ENCODE measurements around the gene HOXA7. TPM values are rescaled to one million over a fixed set of nuclear protein-coding genes. Genes with fewer than 3 reads are reported as not detected.

The HOXA7 gene
- total and polyA plus RNA-seq, 7 experiments from 2014 or later, result not detected

- no peaks in the 10 kb centered on the region for H3K4me1 ChIP-seq (ENCODE audit: control insufficient read depth in 2 of 2, insufficient read depth in 2 of 2, low read length in 2 of 2)
- no peak for DNase-seq
- no peaks in the 10 kb centered on the region for H3K9me3 ChIP-seq (ENCODE audit: control insufficient read depth in 2 of 3, low read length in 3 of 3)
- ChIA-PET POLR2A (no interaction called here), CTCF (no interaction called here)
- intact Hi-C loops (cut with micrococcal nuclease), result no loop called here
- no peak for ATAC-seq
- H3K27ac Mint-ChIP-seq, result no peak overlapping the region
- H3K27me3 Mint-ChIP-seq, result peaks cover 30 to 55% (median 37%) of the 10 kb centered on the region in 5 donors
- H3K4me3 ChIP-seq (ENCODE audit: low read length), result no peak overlapping the region
- H3K9me3 Mint-ChIP-seq, result no peaks in the 10 kb centered on the region
- H3K27ac ChIP-seq (ENCODE audit: low read depth, low read length), result no peak overlapping the region
- no peak overlapping the region for H3K4me3 Mint-ChIP-seq
- peaks cover 0 to 2% (median 0%) of the 10 kb centered on the region in 7 donors for H3K4me1 Mint-ChIP-seq
- no peaks in the 10 kb centered on the region for H3K36me3 ChIP-seq (ENCODE audit: control insufficient read depth in 2 of 3, insufficient read depth in 3 of 3, low read length in 3 of 3)
- H3K36me3 Mint-ChIP-seq, result peaks cover 0 to 2% (median 0%) of the 10 kb centered on the region in 5 donors
- H3K27me3 ChIP-seq (ENCODE audit: control insufficient read depth in 2 of 2, insufficient read depth in 2 of 2, low read length in 2 of 2), result no peaks in the 10 kb centered on the region
Measured at GRCh38 chr7:27124902-27125689, 31.4 kb downstream of the HOXA7 start.

GRCh38 chr7:27124096-27124901 lies 32.2 kb downstream of the HOXA7 start:
- H3K9me3 ChIP-seq (ENCODE audit: control insufficient read depth in 2 of 3, low read length in 3 of 3), result no peaks in the 10 kb centered on the region
- no peak overlapping the region for H3K27ac ChIP-seq (ENCODE audit: low read depth, low read length)
- ATAC-seq (no peak), DNase-seq (no peak)
- H3K27ac Mint-ChIP-seq, result no peak overlapping the region
- intact Hi-C loops (cut with micrococcal nuclease), result no loop called here
- peaks cover 30 to 53% (median 35%) of the 10 kb centered on the region in 5 donors for H3K27me3 Mint-ChIP-seq
- ChIA-PET POLR2A (no interaction called here), CTCF (no interaction called here)
- H3K9me3 Mint-ChIP-seq, result no peaks in the 10 kb centered on the region
- no peak overlapping the region for H3K4me3 ChIP-seq (ENCODE audit: low read length)
- H3K36me3 ChIP-seq (ENCODE audit: control insufficient read depth in 2 of 3, insufficient read depth in 3 of 3, low read length in 3 of 3), result no peaks in the 10 kb centered on the region
- H3K36me3 Mint-ChIP-seq, result no peaks in the 10 kb centered on the region
- no peaks in the 10 kb centered on the region for H3K4me1 ChIP-seq (ENCODE audit: control insufficient read depth in 2 of 2, insufficient read depth in 2 of 2, low read length in 2 of 2)
- peaks cover 0 to 2% (median 0%) of the 10 kb centered on the region in 7 donors for H3K4me1 Mint-ChIP-seq
- H3K27me3 ChIP-seq (ENCODE audit: control insufficient read depth in 2 of 2, insufficient read depth in 2 of 2, low read length in 2 of 2), result no peaks in the 10 kb centered on the region
- H3K4me3 Mint-ChIP-seq, result no peak overlapping the region

GRCh38 chr7:27123477-27124053 lies 32.9 kb downstream of the HOXA7 start:
- H3K4me1 Mint-ChIP-seq, result peaks cover 0 to 1% (median 0%) of the 10 kb centered on the region in 7 donors
- ChIA-PET POLR2A (no interaction called here), CTCF (no interaction called here)
- no peaks in the 10 kb centered on the region for H3K36me3 Mint-ChIP-seq
- no peaks in the 10 kb centered on the region for H3K9me3 ChIP-seq (ENCODE audit: control insufficient read depth in 2 of 3, low read length in 3 of 3)
- no peak for ATAC-seq
- peaks cover 28 to 45% (median 29%) of the 10 kb centered on the region in 5 donors for H3K27me3 Mint-ChIP-seq
- H3K27ac ChIP-seq (ENCODE audit: low read depth, low read length), result no peak overlapping the region
- H3K36me3 ChIP-seq (ENCODE audit: control insufficient read depth in 2 of 3, insufficient read depth in 3 of 3, low read length in 3 of 3), result no peaks in the 10 kb centered on the region
- intact Hi-C loops (cut with micrococcal nuclease), result no loop called here
- no peak for DNase-seq
- no peaks in the 10 kb centered on the region for H3K9me3 Mint-ChIP-seq
- no peak overlapping the region for H3K4me3 Mint-ChIP-seq
- H3K4me3 ChIP-seq (ENCODE audit: low read length), result no peak overlapping the region
- H3K27ac Mint-ChIP-seq, result no peak overlapping the region
- no peaks in the 10 kb centered on the region for H3K4me1 ChIP-seq (ENCODE audit: control insufficient read depth in 2 of 2, insufficient read depth in 2 of 2, low read length in 2 of 2)
- no peaks in the 10 kb centered on the region for H3K27me3 ChIP-seq (ENCODE audit: control insufficient read depth in 2 of 2, insufficient read depth in 2 of 2, low read length in 2 of 2)

- H3K27ac Mint-ChIP-seq, result no peak overlapping the region
- Histone ChIP-seq H3K27ac (ENCODE audit: low read depth, low read length) (no peak overlapping the region), H3K9me3 (ENCODE audit: control insufficient read depth in 2 of 3, low read length in 3 of 3) (no peaks in the 10 kb centered on the region), H3K36me3 (ENCODE audit: control insufficient read depth in 2 of 3, insufficient read depth in 3 of 3, low read length in 3 of 3) (no peaks in the 10 kb centered on the region), H3K4me3 (ENCODE audit: low read length) (no peak overlapping the region), H3K27me3 (ENCODE audit: control insufficient read depth in 2 of 2, insufficient read depth in 2 of 2, low read length in 2 of 2) (no peaks in the 10 kb centered on the region), H3K4me1 (ENCODE audit: control insufficient read depth in 2 of 2, insufficient read depth in 2 of 2, low read length in 2 of 2) (no peaks in the 10 kb centered on the region)
- ChIA-PET POLR2A (no interaction called here), CTCF (no interaction called here)
- H3K4me3 Mint-ChIP-seq, result no peak overlapping the region
- no peaks in the 10 kb centered on the region for H3K4me1 Mint-ChIP-seq
- no peak for ATAC-seq
- peaks cover 25 to 43% (median 29%) of the 10 kb centered on the region in 5 donors for H3K27me3 Mint-ChIP-seq
- no peak for DNase-seq
- intact Hi-C loops (cut with micrococcal nuclease), result no loop called here
- H3K9me3 Mint-ChIP-seq, result no peaks in the 10 kb centered on the region
- H3K36me3 Mint-ChIP-seq, result no peaks in the 10 kb centered on the region
Measured at GRCh38 chr7:27123007-27123476, 33.4 kb downstream of the HOXA7 start.

- no peak overlapping the region for H3K4me3 ChIP-seq (ENCODE audit: low read length)
- no peaks in the 10 kb centered on the region for H3K4me1 Mint-ChIP-seq
- ATAC-seq (no peak), DNase-seq (no peak)
- H3K36me3 Mint-ChIP-seq, result no peaks in the 10 kb centered on the region
- no peak overlapping the region for H3K27ac ChIP-seq (ENCODE audit: low read depth, low read length)
- H3K9me3 Mint-ChIP-seq, result no peaks in the 10 kb centered on the region
- H3K4me3 Mint-ChIP-seq, result no peak overlapping the region
- no peaks in the 10 kb centered on the region for H3K36me3 ChIP-seq (ENCODE audit: control insufficient read depth in 2 of 3, insufficient read depth in 3 of 3, low read length in 3 of 3)
- ChIA-PET POLR2A (no interaction called here), CTCF (no interaction called here)
- H3K27me3 Mint-ChIP-seq, result peaks cover 19 to 41% (median 32%) of the 10 kb centered on the region in 5 donors
- no peaks in the 10 kb centered on the region for H3K4me1 ChIP-seq (ENCODE audit: control insufficient read depth in 2 of 2, insufficient read depth in 2 of 2, low read length in 2 of 2)
- H3K9me3 ChIP-seq (ENCODE audit: control insufficient read depth in 2 of 3, low read length in 3 of 3), result no peaks in the 10 kb centered on the region
- intact Hi-C loops (cut with micrococcal nuclease), result no loop called here
- H3K27ac Mint-ChIP-seq, result no peak overlapping the region
- no peaks in the 10 kb centered on the region for H3K27me3 ChIP-seq (ENCODE audit: control insufficient read depth in 2 of 2, insufficient read depth in 2 of 2, low read length in 2 of 2)
Measured at GRCh38 chr7:27122077-27122910, 34.2 kb downstream of the HOXA7 start.

GRCh38 chr7:27121684-27122076 lies 34.8 kb downstream of the HOXA7 start:
- H3K27ac ChIP-seq (ENCODE audit: low read depth, low read length), result no peak overlapping the region
- ATAC-seq (no peak), DNase-seq (no peak)
- H3K27me3 Mint-ChIP-seq, result peaks cover 14 to 39% (median 26%) of the 10 kb centered on the region in 5 donors
- no peaks in the 10 kb centered on the region for H3K4me1 Mint-ChIP-seq
- no peak overlapping the region for H3K4me3 Mint-ChIP-seq
- no peaks in the 10 kb centered on the region for H3K36me3 Mint-ChIP-seq
- intact Hi-C loops (cut with micrococcal nuclease), result no loop called here
- H3K4me3 ChIP-seq (ENCODE audit: low read length), result no peak overlapping the region
- H3K9me3 Mint-ChIP-seq, result no peaks in the 10 kb centered on the region
- no peaks in the 10 kb centered on the region for H3K9me3 ChIP-seq (ENCODE audit: control insufficient read depth in 2 of 3, low read length in 3 of 3)
- CTCF ChIA-PET, result no interaction called here
- no peak overlapping the region for H3K27ac Mint-ChIP-seq
- H3K36me3 ChIP-seq (ENCODE audit: control insufficient read depth in 2 of 3, insufficient read depth in 3 of 3, low read length in 3 of 3), result no peaks in the 10 kb centered on the region
- H3K27me3 ChIP-seq (ENCODE audit: control insufficient read depth in 2 of 2, insufficient read depth in 2 of 2, low read length in 2 of 2), result no peaks in the 10 kb centered on the region
- H3K4me1 ChIP-seq (ENCODE audit: control insufficient read depth in 2 of 2, insufficient read depth in 2 of 2, low read length in 2 of 2), result no peaks in the 10 kb centered on the region
- POLR2A ChIA-PET, result no interaction called here
